LNCAP (cell line): ENCODE data around the gene GSS.

Source experiments
- TF ChIP-seq, protein P1 (sequence below): fragments of 450-650 bp; IDR thresholded peaks from 2 replicates; pipeline ENCODE4 v1.5.1; 2017; ENCODE audit warnings: mild to moderate bottlenecking

GSS gene

DNA sequence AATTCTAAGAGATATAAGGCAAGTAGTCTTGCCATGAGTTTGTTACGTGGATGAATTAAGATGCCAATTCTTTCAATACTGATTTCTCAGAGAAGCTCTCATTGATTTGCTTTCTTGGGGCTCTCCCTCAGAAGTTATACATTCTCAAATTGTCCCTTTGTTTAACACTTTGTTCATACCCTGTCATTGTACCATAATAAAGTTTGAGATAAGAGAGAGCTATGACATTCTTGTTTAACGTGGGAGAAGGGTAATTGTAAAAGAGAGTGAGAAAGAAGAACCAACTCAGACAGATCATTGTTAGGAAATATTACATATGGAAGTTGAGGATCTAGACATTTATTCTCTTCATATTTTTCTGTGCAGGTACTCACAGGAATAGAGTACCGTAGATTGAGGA, 60.1 kb downstream of the GSS start:
- TF ChIP-seq, protein P1, sequence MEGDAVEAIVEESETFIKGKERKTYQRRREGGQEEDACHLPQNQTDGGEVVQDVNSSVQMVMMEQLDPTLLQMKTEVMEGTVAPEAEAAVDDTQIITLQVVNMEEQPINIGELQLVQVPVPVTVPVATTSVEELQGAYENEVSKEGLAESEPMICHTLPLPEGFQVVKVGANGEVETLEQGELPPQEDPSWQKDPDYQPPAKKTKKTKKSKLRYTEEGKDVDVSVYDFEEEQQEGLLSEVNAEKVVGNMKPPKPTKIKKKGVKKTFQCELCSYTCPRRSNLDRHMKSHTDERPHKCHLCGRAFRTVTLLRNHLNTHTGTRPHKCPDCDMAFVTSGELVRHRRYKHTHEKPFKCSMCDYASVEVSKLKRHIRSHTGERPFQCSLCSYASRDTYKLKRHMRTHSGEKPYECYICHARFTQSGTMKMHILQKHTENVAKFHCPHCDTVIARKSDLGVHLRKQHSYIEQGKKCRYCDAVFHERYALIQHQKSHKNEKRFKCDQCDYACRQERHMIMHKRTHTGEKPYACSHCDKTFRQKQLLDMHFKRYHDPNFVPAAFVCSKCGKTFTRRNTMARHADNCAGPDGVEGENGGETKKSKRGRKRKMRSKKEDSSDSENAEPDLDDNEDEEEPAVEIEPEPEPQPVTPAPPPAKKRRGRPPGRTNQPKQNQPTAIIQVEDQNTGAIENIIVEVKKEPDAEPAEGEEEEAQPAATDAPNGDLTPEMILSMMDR = no peak

DNA sequence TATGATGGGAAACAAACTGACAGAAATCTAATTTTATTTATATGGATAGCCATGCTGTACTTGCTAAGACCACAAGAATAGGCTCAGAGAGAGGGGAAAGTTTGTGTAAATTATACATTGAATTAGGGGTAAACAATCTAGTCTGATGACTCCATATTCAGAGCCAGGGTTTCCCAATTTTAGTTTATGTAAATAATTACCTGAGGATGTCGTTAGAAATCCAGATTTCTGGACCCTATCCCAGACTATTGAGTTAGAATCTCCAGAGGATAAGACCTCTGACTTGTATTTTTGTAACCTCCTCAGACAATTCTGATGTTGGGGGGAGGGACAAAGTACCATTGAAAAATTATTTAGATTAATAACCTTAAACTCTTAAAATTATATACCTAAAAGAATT, 60.9 kb downstream of the GSS start:
- TF ChIP-seq, protein P1 = no peak

DNA sequence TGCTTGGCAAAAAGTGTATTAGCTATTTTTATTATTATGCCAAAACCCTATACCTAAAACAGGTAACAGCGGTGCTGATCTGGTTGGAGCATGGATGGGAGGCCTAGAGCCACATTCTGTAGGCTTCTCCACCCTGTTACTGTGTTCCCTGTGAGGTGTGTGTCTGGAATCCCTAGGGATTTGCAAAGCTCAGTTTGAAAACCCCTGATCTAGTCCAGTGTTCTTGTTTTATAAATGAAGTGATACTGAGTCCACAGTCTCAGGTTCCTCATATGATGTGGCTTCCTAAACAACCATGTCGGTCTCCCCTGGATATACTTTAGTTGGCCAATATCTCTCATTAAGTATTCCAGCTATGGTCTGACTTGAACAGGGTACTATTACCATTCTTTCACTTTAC, 62.9 kb downstream of the GSS start:
- TF ChIP-seq, protein P1 = no peak

DNA sequence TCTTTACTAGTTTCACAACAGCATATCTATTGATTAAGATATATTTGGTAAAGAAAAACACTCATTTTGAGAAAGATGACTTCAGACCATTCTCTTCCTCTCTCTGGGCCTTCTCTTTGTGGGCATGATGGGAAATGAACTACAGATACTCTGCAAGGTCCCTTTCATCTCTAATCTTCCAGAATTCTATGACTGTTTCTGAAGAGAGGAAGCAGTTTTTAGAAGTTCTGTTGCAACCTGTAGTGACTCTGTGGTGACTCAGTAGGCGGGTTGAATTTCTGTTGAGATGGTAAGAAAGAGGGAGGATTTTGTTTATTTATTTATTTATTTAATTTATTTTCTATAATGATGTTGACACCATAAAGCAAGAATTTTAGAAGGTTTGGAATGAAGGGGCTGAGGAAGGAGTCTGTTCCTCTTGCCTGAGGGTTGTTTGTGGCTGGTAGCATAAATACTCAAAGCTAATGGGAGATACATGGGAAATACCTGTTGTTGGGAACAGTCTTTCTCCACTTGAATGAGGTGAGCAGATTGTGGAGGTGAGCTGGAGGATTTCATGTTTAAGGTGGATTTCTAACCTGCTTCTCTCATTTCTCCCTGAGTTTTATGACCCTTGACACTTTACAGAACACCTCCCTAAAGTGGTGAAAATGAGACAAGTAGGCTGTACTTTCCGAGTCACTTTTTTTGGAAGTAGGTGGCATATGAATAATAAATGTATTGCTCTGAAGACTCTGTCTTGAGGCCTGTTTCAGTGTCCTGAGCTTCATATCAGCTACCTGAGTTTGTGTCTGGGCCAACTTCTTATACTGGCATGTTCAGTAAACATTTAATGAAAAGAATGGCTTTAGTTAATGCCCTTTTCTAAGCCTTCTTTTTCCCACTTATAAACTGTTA, 64.2 kb downstream of the GSS start:
- TF ChIP-seq, protein P1 = no peak

DNA sequence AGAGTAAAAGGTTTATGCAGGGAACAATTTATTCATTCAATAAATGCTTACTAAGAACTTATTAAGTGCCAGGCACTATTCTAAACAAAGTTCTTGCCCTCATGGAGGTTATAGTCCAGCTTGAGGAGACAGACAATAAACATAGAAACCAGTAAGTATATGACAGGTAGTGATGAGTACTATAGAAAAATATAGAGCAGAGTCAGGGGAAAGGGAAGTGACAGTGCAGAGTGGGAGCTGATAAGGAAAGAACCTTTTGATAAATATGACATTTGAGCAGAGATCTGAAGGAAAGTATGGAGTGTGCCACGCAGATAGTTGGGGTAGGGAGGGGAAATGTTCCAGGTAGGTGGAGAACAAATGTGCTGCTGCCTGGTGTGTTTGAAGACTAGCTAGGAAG, 67.1 kb downstream of the GSS start:
- TF ChIP-seq, protein P1 = no peak

DNA sequence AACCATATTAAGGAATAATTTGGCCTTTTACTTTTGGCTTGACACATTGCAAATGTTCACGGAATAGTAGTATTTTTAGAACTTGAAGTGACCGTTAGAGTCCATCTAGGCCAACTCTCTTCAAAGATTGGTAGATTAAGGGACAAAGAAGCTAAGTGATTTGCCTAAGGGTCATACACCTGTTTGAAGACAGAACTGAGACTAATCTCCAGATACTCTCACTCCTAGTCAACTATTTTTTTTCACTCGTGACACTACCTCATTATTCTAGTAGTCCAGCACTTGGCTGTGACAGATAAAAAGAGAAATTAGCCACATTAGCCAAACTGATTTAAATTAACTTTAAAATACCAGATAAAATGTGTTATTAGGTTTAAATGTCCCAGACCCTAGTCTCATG, 68.6 kb downstream of the GSS start:
- TF ChIP-seq, protein P1 = no peak

DNA sequence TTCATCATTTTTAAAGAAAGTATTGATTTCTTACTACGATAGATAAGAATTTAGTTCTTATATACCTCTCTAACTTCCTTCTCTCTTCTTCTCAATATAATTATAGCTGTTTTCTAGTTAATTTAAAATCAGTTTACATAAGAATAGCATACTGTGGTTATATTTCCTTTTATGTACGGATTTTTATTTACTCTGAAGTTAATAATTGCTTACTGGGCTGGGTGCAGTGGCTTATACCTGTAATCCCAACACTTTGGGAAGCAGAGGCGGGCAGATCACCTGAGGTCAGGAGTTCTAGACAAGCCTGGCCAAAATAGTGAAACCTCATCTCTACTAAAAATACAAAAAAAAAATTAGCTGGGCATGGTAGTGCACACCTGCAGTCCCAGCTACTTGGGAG, 69.5 kb downstream of the GSS start:
- TF ChIP-seq, protein P1 = no peak

DNA sequence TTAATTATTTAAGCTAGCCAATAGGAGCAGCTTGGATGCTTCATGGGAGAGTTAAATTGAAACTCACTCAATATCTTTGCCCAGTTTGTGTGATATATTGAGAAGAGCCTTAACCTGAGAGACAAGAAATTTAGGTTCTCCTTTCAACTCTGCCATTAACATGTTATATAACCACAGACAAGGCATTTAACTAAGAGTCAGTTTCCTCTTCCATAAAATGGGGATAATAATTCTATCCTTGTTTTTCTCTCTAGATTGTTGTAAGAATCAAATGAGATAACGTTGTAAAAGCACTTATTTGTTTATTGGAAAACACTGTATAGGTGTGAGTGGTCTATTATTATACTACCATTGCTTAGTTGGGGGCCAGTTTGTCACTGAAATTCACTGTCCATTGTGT, 71.3 kb downstream of the GSS start:
- TF ChIP-seq, protein P1 = no peak
